Keratinocyte (primary cell): ENCODE measurements around the gene POU4F3. TPM values are rescaled to one million over a fixed set of nuclear protein-coding genes. Genes with fewer than 3 reads are reported as not detected.

Source experiments
- DNase-seq: peaks from one replicate; pipeline ENCODE4 v3.0.0-alpha.2; 2011; ENCODE audit warnings: low read depth, missing footprints, low spot score
- FAIRE-seq: peaks from 2 replicates; lab custom pipeline; 2011; peaks lifted over from hg19 to GRCh38; lab: Jason Lieb, UNC
- H2AFZ ChIP-seq: 2 replicates; pipeline ENCODE4 v1.6.0; 2012; ENCODE audit warnings: low read length, control low read depth, inconsistent platforms; ENCODE audit not compliant: control insufficient read depth
- H3K27ac ChIP-seq: 2 replicates; pipeline ENCODE4 v1.5.1; 2011; ENCODE audit warnings: low read length; ENCODE audit not compliant: control insufficient read depth, insufficient read depth
- H3K27me3 ChIP-seq: 3 replicates; pipeline ENCODE4 v1.6.0; 2011; ENCODE audit warnings: low read length; ENCODE audit not compliant: control insufficient read depth, insufficient read depth; ENCODE audit errors: extremely low read depth
- H3K36me3 ChIP-seq, 2 experiments: 2 replicates in 1 of 2; 3 replicates in 1 of 2; pipeline ENCODE4 v1.5.1; 2011; ENCODE audit warnings: low read length in 2 of 2, mild to moderate bottlenecking in 1 of 2; ENCODE audit not compliant: control insufficient read depth in 2 of 2, insufficient read depth in 2 of 2; ENCODE audit errors: extremely low read depth in 1 of 2
- H3K4me1 ChIP-seq: 3 replicates; pipeline ENCODE4 v1.5.1; 2011; ENCODE audit warnings: low read length; ENCODE audit not compliant: control insufficient read depth, insufficient read depth; ENCODE audit errors: extremely low read depth
- H3K4me2 ChIP-seq: 3 replicates; pipeline ENCODE4 v1.6.0; 2011; ENCODE audit warnings: low read depth, low read length; ENCODE audit not compliant: control insufficient read depth, insufficient read depth; ENCODE audit errors: extremely low read depth
- H3K4me3 ChIP-seq, 3 experiments: fragments of 200-600 bp in 1 of 3; sonication (generic) in 1 of 3; 2 replicates in 2 of 3; 3 replicates in 1 of 3; pipeline ENCODE4 v1.5.1; 2011 to 2016; ENCODE audit warnings: low read length in 3 of 3, mild to moderate bottlenecking in 3 of 3, control low read depth in 2 of 3, inconsistent platforms in 1 of 3, low read depth in 1 of 3, mixed read lengths in 1 of 3, mixed run types in 1 of 3, moderate library complexity in 1 of 3; ENCODE audit not compliant: control insufficient read depth in 2 of 3, insufficient read depth in 2 of 3; ENCODE audit errors: extremely low read depth in 1 of 3
- H3K79me2 ChIP-seq: 2 replicates; pipeline ENCODE4 v1.6.0; 2012; ENCODE audit warnings: low read length; ENCODE audit not compliant: control insufficient read depth, insufficient read depth
- H3K9ac ChIP-seq: 3 replicates; pipeline ENCODE4 v1.6.0; 2011; ENCODE audit warnings: low read length; ENCODE audit not compliant: control insufficient read depth, insufficient read depth; ENCODE audit errors: extremely low read depth
- H3K9me1 ChIP-seq: 3 replicates; pipeline ENCODE4 v1.6.0; 2011; ENCODE audit warnings: low read length; ENCODE audit not compliant: control insufficient read depth, insufficient read depth; ENCODE audit errors: extremely low read depth
- H3K9me3 ChIP-seq: 2 replicates; pipeline ENCODE4 v1.5.1; 2012; ENCODE audit warnings: low read depth, low read length; ENCODE audit not compliant: control insufficient read depth
- H4K20me1 ChIP-seq: 3 replicates; pipeline ENCODE4 v1.6.0; 2011; ENCODE audit warnings: low read length; ENCODE audit not compliant: control insufficient read depth, insufficient read depth; ENCODE audit errors: extremely low read depth
- CTCF ChIP-seq, 3 experiments: IDR thresholded peaks in 1 of 3; conservative IDR thresholded peaks in 1 of 3; optimal IDR thresholded peaks in 1 of 3; 2 replicates in 2 of 3; 3 replicates in 1 of 3; pipeline versions ENCODE3 to v1.5.1; 2011; ENCODE audit warnings: low read length in 3 of 3, mild to moderate bottlenecking in 3 of 3, moderate library complexity in 2 of 3, control low read depth in 1 of 3, inconsistent platforms in 1 of 3; ENCODE audit not compliant: insufficient read depth in 2 of 3; ENCODE audit errors: extremely low read depth in 1 of 3
- EZH2 ChIP-seq: IDR thresholded peaks from one replicate; pipeline ENCODE4 v1.6.1; 2012; ENCODE audit warnings: inconsistent platforms, mild to moderate bottlenecking, low read length, moderate library complexity
- dilution Hi-C: fragments of 300-500 bp; cut with MboI; formaldehyde crosslinking; loops from one replicate; pipeline ENCODE4 v1.7.0; 2020; ENCODE audit warnings: low sequenced_read_pairs; ENCODE audit not compliant: extremely low pct_ligation_motif_present
- polyA plus RNA-seq, 5 experiments: library from polyadenylated mRNA; depleted of rRNA in 3 of 5; stranded (reverse) in 3 of 5; stranded (forward) in 1 of 5; unstranded in 1 of 5; fragments of >200 nt; gene quantifications; 1 replicate in 1 of 5; 2 replicates in 3 of 5; 3 replicates in 1 of 5; pipeline versions ENCODE4 v1.2.1 to v1.2.3, GENCODE V29; 2011 to 2012; ENCODE audit warnings: missing spikeins in 2 of 5, low read depth in 1 of 5, low replicate concordance in 1 of 5

POU4F3 gene
- polyA plus RNA-seq, 1 donor (not counting 4 experiments of a cell fraction or from before 2014, with no cell fraction given): 0.04 TPM

DNA sequence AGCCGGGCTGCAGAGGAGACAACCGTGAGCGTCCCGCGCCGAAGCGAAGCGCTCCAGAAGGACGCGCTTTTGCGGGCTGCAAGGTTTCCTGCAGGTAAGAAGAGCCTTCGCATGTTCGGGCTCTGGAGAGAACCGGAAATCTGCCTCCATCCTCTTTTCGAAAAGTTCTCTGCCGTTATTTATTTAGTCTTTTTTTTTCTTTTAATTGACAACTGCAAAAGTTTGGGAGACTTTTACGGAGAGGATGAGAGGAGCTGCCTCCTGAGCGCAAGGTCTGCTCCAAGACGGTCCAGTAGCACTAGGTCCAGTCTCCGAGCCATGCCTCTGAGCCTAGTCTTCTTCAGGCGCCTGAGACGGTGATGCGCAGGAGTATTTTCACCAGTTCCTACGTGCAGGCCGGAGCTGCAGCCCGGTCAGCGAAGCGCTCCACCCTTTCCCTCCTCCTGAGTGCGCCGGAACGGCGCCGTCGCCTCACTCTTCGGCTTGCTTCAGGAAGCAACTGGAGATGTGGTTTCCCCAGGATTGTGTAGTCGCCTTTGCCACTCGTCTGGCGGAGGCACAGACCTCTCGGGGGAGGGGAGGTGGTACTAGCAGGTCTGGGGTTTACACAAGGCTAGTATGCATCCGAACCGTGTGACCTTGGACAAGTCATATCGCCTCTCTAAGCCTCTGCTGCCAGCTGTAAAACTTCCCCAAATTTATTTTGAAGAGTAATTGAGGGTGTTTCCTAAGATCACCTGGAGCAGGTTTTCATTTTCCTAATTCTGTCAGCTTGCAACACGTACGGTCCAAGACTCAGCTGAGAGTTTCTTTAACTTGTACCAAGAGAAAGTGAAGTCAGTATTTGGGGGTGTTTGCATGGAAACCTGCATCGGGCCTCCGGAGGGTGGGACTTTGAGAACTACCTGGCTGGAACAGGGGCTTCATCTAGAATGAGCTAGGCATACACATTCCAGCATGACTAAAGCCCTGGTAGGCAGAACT, 4.5 kb downstream of the POU4F3 start:
- dilution Hi-C loops: no loop called here
- no peaks in the 10 kb centered on the region for H3K79me2 ChIP-seq

DNA sequence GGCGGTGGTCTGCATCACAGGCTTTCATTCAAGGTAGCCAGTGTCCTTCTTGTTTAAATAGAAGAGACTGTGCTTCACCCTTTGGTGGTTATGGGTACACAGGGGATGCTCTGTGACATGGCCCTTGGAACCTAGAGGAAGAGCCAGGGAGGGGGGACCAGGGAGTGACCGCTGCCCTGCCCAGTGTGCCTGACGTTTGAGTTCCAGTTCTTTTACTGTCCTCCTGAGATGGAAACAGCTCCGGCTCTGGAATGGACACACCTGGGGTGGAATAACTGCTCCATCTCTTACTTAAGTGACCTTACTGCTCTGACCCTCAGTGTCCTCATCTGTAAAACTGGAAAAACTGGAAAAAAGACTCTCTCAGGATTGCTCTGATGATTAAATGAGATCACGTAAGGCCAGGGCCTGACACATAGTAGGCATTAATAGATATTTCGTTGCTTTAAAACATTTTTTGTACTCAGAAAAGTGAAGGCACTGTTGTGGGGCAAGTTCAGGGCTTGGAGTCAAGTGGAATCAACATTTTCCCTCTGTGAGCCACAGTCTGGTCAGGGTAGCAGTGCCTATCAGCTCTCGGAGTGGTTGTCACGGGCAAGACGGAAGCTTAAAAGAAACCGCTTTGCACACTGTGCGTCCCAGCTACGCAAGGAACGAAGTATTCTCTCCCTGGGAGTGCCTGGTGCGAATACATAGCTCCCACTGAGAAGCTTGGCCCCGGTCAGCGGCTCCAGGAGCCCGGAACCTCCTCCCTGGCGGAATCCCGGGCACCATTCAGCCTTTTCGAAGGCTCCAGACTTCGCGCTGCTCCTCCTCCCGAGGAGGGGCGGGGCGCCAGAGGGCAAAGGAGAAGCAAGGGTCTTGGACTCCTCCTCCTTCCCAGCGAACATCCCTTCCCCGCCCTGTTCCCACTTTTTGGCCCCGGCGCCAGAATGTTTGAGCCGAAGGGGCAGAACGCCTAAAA, 5.8 kb downstream of the POU4F3 start:
- no peak overlapping the region for H3K27ac ChIP-seq
- dilution Hi-C loops: no loop called here
- H3K9me1 ChIP-seq: no peaks in the 10 kb centered on the region
- no peaks in the 10 kb centered on the region for H3K36me3 ChIP-seq
- no peaks in the 10 kb centered on the region for H3K4me1 ChIP-seq
- DNase-seq: no peak
- H3K9me3 ChIP-seq: no peaks in the 10 kb centered on the region
- no peak overlapping the region for H2AFZ ChIP-seq
- no peak overlapping the region for H3K9ac ChIP-seq
- TF ChIP-seq CTCF (optimal IDR thresholded peaks at IDR 0.05 in 1 of 3, IDR thresholded peaks at IDR 0.05 in 1 of 3, conservative IDR thresholded peaks at IDR 0.05 in 1 of 3; ENCODE audit: extremely low read depth in 1 of 3, insufficient read depth in 2 of 3, low read length in 3 of 3) (no peak), EZH2 (peak; percentile 5)
- H3K4me2 ChIP-seq: peak overlapping the region; percentile 0
- peaks cover 79% of the 10 kb centered on the region for H3K27me3 ChIP-seq
- peak overlapping the region in 1 of 3 experiments; percentile 4 for H3K4me3 ChIP-seq
- no peak for FAIRE-seq
- peaks cover 4% of the 10 kb centered on the region for H4K20me1 ChIP-seq
- H3K79me2 ChIP-seq: no peaks in the 10 kb centered on the region

More for the DNA sequence above, 4.5 kb downstream of the POU4F3 start:
- no peaks in the 10 kb centered on the region for H3K4me1 ChIP-seq
- H3K27me3 ChIP-seq: peaks cover 88% of the 10 kb centered on the region
- no peak for DNase-seq
- H4K20me1 ChIP-seq: peaks cover 4% of the 10 kb centered on the region
- no peaks in the 10 kb centered on the region for H3K9me1 ChIP-seq
- H3K4me2 ChIP-seq: no peak overlapping the region
- H3K36me3 ChIP-seq: no peaks in the 10 kb centered on the region
- no peak for FAIRE-seq
- TF ChIP-seq EZH2 (peak; percentile 86), CTCF (optimal IDR thresholded peaks at IDR 0.05 in 1 of 3, IDR thresholded peaks at IDR 0.05 in 1 of 3, conservative IDR thresholded peaks at IDR 0.05 in 1 of 3; ENCODE audit: extremely low read depth in 1 of 3, insufficient read depth in 2 of 3, low read length in 3 of 3) (no peak)
- H3K4me3 ChIP-seq: no peak overlapping the region
- H3K27ac ChIP-seq: no peak overlapping the region
- no peaks in the 10 kb centered on the region for H3K9me3 ChIP-seq
- no peak overlapping the region for H3K9ac ChIP-seq
- no peak overlapping the region for H2AFZ ChIP-seq
